ENCODE measurements around the gene PPP2R2C. TPM values are rescaled to one million over a fixed set of nuclear protein-coding genes. Genes with fewer than 3 reads are reported as not detected.

PPP2R2C gene
- total RNA-seq, 2 donors from 2014 or later: 0.53 TPM; not detected in 1

- intact Hi-C loops (cut with DNase I, micrococcal nuclease): no loop called here
- DNase-seq (no peak), ATAC-seq (no peak)
Observed at GRCh38 chr4:6452897-6453687, 19.3 kb downstream of the PPP2R2C start.

GRCh38 chr4:6452116-6452896 lies 20.1 kb downstream of the PPP2R2C start:
- ATAC-seq (no peak), DNase-seq (no peak)
- intact Hi-C loops (cut with DNase I, micrococcal nuclease): no loop called here

DNA sequence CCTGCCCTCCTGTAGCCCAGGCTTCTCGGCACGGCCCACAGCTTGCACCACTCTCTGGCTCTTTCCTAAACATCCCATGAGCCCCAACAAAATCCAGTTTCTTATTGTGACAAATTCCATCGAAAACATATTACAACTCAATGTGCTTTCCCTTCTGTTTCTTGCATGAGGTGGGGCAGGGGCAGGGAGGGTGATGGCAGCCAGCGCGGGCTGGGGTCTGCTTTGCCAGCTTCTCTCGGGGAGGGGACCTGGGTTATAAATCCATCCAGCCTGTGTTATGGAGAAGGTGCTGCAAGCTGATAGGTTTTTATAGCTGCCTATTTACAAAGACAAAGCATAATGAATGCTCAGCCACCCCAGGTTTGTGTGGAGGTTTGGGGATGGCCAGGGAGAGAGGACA lies 21.1 kb downstream of the PPP2R2C start:
- intact Hi-C loops (cut with DNase I, micrococcal nuclease): no loop called here
- no peak for DNase-seq
- no peak for ATAC-seq

DNA sequence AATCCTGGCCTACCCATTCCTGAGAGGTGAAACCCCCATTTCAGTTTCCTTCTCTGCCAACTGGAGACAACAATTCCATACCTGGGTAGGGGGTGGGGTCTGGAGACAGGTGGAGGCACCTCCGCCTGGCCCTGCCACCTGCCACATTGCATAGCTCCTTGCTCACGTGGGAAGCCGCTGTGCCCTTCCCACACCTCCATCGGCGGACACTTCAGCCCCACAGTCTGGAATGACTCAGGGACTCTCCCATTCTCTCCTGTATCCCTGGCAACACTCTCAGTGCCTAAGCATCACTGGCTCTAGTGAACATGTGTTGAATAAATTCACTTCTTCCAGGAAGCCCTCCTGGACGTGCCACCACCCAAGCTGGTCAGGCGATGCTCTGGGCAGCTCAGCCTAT lies 21.7 kb downstream of the PPP2R2C start:
- intact Hi-C loops (cut with DNase I, micrococcal nuclease): no loop called here
- DNase-seq (no peak), ATAC-seq (no peak)

DNA sequence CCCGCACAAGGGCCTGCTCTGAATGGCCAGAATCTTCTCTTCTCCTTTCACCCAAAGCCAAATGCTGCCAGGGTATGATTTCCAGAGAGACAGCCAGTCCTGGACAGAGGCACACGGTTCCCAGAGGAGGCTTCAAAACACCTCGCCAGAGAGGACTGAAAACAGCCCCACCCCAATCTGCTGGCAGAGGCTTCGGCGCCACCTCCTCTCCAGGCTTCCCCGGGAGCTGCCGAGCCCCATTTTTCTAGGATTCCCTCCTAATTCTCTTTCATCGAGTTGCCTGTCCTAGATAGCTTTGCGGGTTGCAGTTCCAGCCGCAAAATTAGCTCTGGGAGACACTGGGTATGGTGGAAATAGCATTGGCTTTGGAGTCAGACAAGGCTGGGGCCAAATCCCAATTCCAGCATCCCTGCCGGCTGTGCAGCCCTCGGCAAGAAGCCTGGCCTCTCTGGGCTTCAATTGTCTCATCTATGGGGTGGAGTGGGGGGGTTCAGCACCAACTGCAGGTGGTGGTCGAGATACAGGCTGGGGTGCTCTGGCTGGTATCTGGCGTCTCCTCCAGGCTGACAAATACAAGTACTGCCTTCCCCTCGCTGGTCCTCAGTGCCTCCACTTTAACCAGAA lies 22.6 kb downstream of the PPP2R2C start:
- DNase-seq (no peak), ATAC-seq (no peak)
- intact Hi-C loops (cut with DNase I, micrococcal nuclease): no loop called here

- intact Hi-C loops (cut with DNase I, micrococcal nuclease): no loop called here
- no peak for ATAC-seq
- DNase-seq: no peak
Observed at GRCh38 chr4:6449335-6449734, 23.1 kb downstream of the PPP2R2C start.

- intact Hi-C loops (cut with DNase I, micrococcal nuclease): no loop called here
- ATAC-seq: no peak
- DNase-seq: no peak
Observed at GRCh38 chr4:6448476-6449170, 23.8 kb downstream of the PPP2R2C start.

DNA sequence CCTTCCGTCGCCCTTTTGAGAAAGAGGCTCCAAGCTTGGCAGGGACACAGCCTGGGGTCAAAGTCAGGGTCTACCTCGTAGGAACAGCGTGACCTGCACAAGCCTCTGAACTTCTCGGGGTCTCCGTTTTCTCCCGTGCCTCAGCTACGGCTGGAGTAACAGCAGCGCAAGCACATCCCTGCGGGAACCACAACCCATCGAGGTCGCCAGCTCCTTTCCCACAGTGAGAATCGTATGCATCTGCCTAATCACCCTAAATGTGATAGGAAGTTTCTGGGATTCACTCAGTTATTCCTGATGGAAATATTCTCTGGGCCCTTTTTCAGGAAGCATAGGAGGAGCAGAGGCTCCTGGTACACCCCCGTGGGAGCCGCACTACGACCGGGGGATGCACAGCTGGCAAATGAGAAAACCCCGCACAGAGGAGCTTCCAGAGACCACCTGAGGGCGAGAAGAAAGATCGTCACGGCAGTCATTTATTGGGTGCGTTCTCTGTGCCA lies 24.7 kb downstream of the PPP2R2C start:
- ATAC-seq: no peak
- intact Hi-C loops (cut with DNase I, micrococcal nuclease): no loop called here
- no peak for DNase-seq

DNA sequence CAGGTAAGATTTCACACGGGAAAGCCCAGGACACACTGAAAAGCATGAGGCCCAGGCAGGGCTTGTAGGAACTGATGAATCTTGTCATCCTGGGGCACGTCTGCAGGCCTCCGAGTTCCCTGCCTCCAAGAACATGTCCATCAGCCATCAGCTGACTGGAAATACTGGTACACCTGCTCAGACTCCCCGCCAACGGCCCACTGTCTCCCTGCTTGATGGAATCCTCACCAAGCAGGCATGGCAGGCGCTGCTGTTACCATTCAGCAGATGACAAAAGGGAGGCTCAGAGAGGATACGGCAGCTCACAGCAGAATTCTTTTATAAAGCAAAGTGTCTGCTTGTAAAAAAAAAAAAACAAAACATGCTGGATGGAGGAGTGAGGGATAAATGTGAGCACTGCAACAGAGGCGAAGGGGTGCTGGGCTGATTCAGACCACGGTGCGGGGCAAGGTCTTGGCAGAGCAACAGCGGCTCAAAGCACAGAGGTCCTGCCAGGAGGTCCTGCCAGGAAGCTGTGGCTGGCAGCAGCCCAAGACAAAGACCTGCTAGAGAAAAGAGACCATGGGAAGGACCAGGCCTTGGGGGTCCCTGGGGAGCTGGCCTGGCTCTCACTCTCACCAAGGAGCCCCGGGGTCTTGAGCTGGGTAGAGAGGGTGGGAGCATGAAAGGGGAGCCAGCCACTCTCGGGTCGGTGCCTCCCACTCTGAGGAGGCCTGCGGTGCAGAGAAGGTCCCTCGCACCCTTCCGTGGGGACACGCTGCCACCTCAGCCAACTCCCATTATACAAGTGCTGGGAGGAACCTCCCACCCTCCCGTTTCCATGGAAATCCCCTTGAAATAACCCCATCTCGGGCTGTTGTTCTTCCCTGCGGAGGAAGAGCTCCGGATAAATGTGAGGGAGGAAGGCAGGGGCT lies 25.6 kb downstream of the PPP2R2C start:
- DNase-seq: no peak
- no peak for ATAC-seq

DNA sequence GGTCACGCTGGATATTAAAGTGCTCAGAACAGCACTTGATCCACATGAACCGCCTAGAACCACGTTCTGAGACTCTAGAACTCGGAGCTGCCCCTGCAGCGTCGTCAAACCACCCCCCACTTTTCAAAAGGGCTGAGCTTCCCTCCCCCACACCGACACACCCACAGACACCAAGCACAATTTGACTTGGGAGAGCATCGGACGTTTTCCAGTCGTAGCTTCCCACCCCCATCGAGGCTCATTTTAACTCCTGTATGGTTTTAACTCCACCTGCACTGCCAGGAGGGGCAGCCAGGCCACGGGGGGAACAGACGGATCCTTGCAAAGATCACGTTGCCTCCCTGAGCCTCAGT lies 26.3 kb downstream of the PPP2R2C start:
- DNase-seq: no peak
- intact Hi-C loops (cut with DNase I, micrococcal nuclease): no loop called here

More for the DNA sequence above, 25.6 kb downstream of the PPP2R2C start:
- intact Hi-C loops (cut with DNase I, micrococcal nuclease): no loop called here

GRCh38 chr4:6445403-6446129 lies 26.8 kb downstream of the PPP2R2C start:
- intact Hi-C loops (cut with DNase I, micrococcal nuclease): no loop called here
- DNase-seq (no peak), ATAC-seq (no peak)

More for the DNA sequence above, 26.3 kb downstream of the PPP2R2C start:
- no peak for ATAC-seq

GRCh38 chr4:6444582-6444981 lies 27.8 kb downstream of the PPP2R2C start:
- intact Hi-C loops (cut with DNase I, micrococcal nuclease): no loop called here
- DNase-seq (no peak), ATAC-seq (no peak)

GRCh38 chr4:6443035-6444023 lies 29.1 kb downstream of the PPP2R2C start:
- intact Hi-C loops (cut with DNase I, micrococcal nuclease): no loop called here
- DNase-seq (no peak), ATAC-seq (no peak)

DNA sequence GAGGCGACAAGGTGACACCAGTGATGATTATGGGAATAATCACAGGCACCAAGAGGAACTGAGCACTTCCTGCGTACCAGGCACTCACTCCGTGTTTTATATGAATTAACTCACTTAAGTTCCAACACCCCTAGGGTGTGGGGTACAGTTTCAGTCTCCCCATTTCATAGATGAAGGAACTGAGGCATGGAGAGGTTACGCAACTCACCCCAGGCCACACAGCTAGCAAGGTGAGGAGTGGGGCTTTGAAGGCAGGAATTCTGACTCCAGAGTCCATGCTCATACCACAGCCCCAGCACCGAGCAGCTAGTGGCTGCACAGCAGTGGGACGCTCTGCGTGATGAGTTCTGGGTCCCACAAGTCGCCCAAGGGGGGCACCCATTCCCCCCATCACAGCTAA lies 29.9 kb downstream of the PPP2R2C start:
- ATAC-seq (no peak), DNase-seq (no peak)
- intact Hi-C loops (cut with DNase I, micrococcal nuclease): no loop called here

- no peak for DNase-seq
- ATAC-seq: no peak
- intact Hi-C loops (cut with DNase I, micrococcal nuclease): no loop called here
Observed at GRCh38 chr4:6441758-6442157, 30.7 kb downstream of the PPP2R2C start.

DNA sequence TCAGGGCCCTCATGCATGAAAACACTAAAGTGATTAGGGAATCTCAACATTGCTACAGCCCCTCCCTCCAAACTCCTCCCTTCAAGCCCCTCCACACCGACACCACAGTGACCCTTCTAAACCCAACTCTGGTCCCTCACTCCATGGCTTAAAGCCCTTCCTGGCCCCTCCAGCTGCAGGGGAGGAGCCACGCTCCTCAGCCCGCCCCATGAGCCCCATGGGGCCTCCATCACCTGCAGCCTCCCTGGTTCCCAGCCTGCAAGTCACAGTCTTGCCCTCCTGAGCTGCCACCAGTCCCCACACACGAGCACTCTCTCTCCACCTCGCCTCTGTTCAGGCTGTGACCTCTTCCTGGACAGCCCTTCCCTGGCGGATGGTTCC lies 31.2 kb downstream of the PPP2R2C start:
- intact Hi-C loops (cut with DNase I, micrococcal nuclease): no loop called here
- ATAC-seq (no peak), DNase-seq (no peak)

Measured in left colon (tissue), 2 donors.